ENCODE measurements around the gene EOLA1.
"Not testable (repeated sequence)": the region's sequence is repeated elsewhere in the genome, so short reads cannot be mapped to it uniquely, and the experiment has no call there.

Gene EOLA1

GRCh38 chrX:149527705-149528104 lies 13.1 kb upstream of the EOLA1 start:
- peak; percentile 55 for TF ChIP-seq CTCF (IDR thresholded peaks at IDR 0.05; ENCODE audit: low read depth, low read length)
- DNase-seq (ENCODE audit: extremely low read depth, low read depth), result no peak

GRCh38 chrX:149528381-149528780 lies 12.4 kb upstream of the EOLA1 start:
- no peak for DNase-seq (ENCODE audit: extremely low read depth, low read depth)
- no peak for TF ChIP-seq CTCF (IDR thresholded peaks at IDR 0.05; ENCODE audit: low read depth, low read length)

- DNase-seq (ENCODE audit: extremely low read depth, low read depth), result no peak
- TF ChIP-seq CTCF (IDR thresholded peaks at IDR 0.05; ENCODE audit: low read depth, low read length), result no peak
These were observed 9.2 kb upstream of the EOLA1 start for GRCh38 chrX:149531599-149531998.

- DNase-seq (ENCODE audit: extremely low read depth, low read depth), result not testable (repeated sequence)
These were observed 7.9 kb upstream of the EOLA1 start for GRCh38 chrX:149532868-149533267.

GRCh38 chrX:149533999-149534398 lies 6.8 kb upstream of the EOLA1 start:
- not testable (repeated sequence) for DNase-seq (ENCODE audit: extremely low read depth, low read depth)

GRCh38 chrX:149534926-149535602 lies 5.7 kb upstream of the EOLA1 start:
- not testable (repeated sequence) for DNase-seq (ENCODE audit: extremely low read depth, low read depth)

- DNase-seq (ENCODE audit: extremely low read depth, low read depth), result not testable (repeated sequence)
These were observed 3.3 kb upstream of the EOLA1 start for GRCh38 chrX:149537474-149537873.

GRCh38 chrX:149539283-149540130 lies 1.3 kb upstream of the EOLA1 start:
- DNase-seq (ENCODE audit: extremely low read depth, low read depth), result peak; percentile 82
- no peak for TF ChIP-seq CTCF (IDR thresholded peaks at IDR 0.05; ENCODE audit: low read depth, low read length)

- peak; percentile 78 for DNase-seq (ENCODE audit: extremely low read depth, low read depth)
- no peak for TF ChIP-seq CTCF (IDR thresholded peaks at IDR 0.05; ENCODE audit: low read depth, low read length)
These were observed 636 bp upstream of the EOLA1 start for GRCh38 chrX:149540131-149540620.
